ENCODE data around the gene GADL1.

The GADL1 gene

DNA sequence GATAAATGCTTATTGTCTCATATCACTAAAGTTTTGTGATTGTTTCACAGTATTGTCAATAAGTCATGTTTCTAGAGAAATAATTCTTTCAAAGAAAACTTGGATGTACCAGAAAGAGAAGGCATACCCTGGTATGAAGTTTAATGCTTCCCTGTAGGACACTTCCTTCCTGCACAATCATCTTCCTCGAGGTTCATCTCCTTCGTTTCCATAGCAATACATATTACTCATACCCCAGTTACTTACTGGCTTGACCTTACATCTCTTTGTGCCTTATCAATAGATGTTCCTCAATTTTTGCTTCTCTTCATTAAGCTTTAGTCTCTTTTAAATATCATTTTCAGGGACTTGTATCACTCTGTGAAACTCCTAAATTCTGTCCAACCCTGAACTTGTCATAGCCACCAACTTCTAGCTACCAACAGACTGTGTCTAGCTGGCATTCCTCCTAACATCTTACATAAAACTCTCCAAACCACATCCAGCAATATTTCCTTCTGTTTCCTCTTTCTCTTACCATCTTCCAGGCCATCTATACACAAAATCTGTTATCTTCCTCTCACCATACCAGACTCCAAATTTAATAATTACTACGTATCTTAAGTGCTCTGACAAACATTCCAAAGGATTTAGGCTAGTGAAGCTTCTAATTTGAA is 134.3 kb downstream of the GADL1 start:
- DNase-seq (ENCODE audit: low spot score) = peak; percentile 15

DNA sequence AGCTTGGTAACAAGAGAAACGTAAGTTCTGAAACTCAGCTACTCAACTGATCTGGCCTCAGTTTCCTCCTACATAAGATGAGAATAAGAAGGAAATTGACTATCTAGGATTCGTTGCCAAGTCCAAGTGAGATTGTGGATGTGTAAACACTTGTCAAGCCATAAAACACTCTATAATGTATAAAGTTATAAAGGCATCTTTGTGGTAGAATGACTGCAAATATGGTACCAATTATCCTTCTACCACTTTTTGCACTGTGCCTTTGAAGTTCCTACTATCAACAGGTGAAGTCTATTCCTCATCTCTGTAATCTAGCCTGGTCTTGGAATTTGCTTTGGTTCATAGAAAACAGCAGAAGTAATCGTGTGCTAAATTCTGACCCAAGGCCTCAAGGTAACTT is 138.2 kb downstream of the GADL1 start:
- no peak for DNase-seq (ENCODE audit: low spot score)

DNA sequence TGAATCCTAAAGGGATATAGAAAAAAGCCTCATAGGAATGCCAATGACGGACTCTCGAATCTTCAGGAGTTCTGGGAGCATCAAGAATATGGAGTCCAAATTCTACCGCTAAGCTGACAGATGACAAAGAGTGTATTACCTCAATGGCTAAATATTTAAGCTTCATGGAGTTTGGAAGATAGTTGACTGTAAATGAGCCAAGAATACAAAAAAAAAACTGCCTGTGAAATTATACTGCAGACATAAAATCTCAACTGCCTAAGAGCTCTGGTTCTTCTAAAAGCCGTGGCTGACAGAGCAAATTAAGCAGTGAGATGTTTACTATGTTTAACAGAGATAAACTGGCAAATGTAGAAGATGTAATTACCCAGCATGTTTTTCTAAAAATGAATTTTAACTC is 140.0 kb downstream of the GADL1 start:
- DNase-seq (ENCODE audit: low spot score) = no peak

DNA sequence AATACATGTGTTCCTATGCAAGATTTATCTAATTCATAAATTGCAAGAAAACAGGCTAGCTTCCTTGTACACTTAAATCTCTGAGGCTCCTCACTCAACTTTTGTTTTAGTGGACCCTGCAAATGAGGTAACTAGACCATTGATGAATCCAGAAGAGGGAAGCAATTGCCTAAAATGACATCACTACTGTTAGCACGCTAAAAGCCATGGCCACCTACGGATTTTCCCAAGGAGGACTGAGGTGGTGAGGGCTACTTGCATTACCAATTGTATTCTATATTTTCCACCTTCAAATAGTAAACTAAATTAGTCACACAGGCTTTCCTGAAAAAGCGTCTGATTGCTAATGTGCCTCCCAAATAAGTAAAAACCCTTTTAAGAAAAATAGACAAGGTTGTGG is 140.7 kb downstream of the GADL1 start:
- DNase-seq (ENCODE audit: low spot score) = no peak

DNA sequence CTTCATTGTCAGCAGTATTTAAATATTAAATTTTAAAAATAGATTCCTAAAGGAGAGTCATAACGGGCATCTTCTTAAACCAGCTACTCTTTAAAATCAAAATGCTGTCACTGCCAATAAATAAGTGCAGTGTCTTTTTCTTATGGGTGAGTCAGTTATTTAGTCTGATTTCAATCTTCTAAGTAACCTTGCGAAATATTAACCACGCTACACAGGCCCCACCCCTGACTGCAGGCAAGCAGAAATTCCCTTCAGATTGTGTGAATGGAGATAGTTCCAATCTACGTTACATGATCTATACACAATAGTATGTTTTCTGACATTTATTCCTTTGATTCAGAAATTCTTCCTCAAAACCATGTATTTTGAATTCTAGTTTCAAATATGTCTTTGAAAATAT is 141.5 kb downstream of the GADL1 start:
- peak; percentile 54 for DNase-seq (ENCODE audit: low spot score)

DNA sequence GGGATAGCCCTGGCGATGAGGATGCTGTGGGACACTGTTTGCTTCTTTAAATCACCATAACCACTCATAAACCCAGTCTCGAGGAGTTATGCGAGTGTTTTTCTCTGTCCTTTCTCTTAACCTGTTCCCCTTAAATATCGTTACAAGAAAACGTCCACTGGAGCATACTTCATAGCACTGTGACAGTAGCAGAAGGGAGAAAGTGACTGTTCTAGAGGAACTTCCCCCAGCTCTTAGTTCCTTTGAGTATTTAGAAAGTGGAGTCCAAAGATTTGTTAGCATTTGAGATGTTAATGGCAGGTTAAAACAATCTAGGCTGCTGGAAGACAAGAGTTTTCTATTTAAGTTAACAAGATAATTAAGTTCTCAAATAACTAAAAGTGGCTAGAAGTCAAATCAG is 142.0 kb downstream of the GADL1 start:
- DNase-seq (ENCODE audit: low spot score) = no peak

DNA sequence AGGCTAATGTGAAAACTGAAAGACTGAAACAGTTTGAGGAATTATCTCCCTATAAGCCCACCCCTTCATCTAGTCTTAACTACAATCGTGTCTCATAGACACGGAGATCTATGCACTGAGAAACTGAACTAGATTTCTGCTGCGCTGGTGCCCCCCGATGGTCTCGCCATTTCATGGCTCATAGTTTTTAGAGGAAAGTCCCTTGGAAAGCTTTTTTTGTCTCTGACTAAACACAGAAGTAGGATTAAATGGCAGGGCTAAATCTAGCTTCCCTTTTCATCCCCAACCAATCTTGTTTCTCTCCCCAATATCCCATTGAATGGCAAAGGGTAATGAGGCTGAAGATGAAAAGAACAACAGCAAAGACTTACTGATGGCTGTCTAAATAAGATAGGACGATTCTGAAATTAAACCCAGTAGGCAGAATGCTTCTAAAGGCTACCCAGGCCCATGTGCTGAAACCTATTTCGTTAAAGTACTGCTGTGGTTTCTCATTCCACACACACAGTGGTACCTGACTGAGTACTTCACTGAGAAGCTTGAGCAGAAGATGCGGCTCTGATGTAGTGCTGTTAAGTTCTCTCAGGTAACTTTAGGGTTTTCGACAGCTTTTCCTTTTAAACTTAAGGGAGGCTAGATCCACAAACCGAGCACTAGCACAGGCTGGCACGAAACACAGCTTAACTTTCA is 142.7 kb downstream of the GADL1 start:
- DNase-seq (ENCODE audit: low spot score) = no peak

DNA sequence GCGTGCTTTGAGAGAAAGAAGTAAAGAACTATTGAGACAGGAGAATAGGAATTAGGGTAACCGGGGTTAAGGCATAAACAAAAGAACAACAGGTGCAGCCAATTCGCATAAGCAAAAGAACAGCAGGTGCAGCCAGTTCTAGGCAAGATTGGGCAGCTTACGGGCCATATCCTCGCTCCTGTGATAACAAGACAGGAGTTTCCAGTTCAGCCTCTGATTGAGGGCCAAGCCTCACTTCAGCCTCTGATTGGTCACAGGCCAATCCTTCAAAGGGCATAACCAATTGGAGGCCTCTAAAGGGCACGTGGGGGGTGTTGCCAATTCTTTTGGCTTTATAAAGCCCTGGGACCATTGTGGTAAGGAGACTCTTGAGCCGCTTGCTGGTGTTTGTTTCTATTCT is 143.5 kb downstream of the GADL1 start:
- no peak for DNase-seq (ENCODE audit: low spot score)

DNA sequence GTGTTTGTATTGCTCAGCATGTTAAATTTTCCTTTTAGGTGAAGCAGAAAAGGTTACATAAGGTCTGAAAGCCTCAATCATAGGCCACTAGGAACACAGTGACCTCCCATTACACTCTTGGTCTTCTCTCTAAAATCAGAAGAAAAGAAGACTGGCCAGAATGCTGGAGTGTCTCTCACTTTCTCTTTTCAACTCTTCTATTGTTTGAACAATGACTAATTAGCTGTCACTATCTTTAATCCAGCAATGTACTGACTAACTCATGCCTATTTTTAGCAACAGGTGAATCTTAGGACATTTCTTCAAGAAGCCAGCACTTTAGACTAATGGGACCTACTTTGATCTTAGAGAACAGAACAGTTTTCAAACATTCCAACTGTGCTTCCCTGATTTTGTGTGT is 145.2 kb downstream of the GADL1 start:
- no peak for DNase-seq (ENCODE audit: low spot score)

DNA sequence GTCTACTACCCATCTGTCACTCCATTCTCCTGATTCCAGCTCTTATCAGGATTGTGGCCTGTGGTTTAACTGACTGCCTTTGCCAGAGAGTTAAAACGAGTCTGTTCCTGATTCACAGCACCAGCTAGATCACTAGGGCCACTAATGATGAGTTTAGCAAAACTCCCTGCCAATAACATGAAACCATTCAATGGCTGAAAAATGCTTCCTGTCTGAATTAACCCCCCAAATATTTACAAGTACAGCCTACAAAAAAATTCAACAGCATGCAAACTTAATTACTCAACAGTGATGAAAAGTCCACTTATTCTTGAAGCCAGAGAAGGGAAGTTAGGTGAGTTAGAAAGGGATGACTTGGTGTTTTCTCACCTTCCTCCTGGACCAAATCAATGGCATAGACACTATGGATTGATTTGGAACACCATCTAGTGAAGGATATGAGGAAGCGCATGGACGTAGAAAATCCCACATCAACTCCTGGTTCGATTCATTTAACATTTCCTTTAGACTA is 146.6 kb downstream of the GADL1 start:
- peak; percentile 29 for DNase-seq (ENCODE audit: low spot score)

DNA sequence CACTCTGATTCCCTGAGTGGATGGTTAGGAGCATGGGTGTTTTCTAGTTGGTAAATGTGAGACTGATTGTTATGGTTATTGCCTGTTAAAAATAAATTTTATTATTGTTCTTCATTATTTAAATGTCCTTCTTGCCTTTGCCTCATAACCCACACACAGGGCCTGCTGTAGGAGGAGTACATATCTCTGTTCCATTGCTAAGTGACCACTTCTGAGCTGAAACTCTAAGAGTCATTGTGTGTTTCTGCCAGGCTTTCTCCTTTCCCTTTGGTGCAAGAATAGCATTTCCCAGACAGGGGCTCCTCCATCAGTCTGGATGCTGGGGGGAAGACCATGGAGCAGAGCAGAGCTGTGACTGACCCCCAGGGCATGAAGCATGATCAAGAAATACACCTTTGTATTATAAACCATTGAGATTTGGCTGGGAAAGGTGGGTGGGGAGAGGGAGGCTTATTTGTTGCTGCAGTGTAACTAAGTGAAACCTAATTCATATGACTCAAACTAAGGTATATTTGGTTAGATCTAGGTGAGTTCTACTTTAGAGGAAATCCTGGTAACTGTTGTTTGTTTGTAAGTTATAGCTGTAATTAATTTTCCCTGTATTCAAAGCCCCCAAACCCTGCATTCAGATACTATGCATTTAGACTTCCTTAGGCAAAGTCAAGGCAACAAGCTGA is 150.7 kb downstream of the GADL1 start:
- no peak for DNase-seq (ENCODE audit: low spot score)

DNA sequence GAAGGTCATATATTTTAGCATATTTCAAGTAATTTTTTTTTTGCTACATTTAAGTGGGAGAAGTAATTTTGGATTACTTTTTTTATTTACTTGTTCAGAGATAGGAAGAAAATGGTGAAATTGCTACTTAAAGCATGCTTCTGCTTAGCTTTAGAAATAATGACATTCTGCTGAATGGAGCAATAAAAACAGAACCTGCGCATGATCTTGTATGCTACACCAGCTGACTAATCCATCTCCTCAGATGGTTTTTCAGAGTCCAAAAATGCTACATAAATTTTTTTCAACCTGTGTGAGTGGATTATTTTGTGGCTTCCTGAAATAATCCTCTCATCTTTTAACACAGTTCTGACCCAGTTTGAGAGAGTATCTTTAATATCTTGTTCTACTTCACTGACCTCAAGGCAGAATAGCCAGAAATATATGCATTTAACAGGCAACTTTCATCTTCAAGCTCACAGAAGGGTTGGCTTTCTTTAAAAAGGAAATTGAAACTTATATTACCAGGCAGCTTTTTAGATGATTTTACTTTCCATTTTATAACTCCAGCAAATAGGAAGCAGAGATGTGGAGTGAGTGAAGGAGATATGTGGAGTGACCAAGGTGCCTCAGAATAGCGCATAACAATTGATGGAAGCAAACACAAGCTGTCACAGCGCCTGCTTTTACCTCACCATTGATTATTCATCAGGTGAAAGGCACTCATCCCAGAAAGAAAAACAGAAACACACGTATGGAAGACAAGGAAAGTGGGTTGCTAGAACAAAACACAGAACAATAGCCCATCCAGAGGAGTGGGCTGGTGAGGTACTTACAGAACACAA is 151.5 kb downstream of the GADL1 start:
- DNase-seq (ENCODE audit: low spot score) = no peak

DNA sequence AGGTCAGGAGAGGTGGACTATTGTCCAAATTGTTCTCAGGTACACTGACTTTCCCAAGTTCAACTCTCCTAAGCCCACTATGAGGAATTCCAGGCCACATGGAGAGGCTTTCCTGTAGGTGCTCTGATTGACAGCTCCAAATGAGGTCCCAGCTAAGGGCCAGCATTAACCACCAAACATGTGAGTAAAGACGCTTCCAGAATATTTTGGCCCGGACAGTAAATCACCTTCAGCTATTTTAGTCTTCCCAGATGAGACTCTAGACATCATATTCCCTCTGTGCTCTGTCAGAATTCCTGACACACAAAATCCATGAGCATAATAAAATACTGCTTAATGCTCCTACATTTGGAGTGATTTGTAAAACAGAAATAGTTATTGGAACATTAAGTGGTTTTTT is 152.6 kb downstream of the GADL1 start:
- no peak for DNase-seq (ENCODE audit: low spot score)

DNA sequence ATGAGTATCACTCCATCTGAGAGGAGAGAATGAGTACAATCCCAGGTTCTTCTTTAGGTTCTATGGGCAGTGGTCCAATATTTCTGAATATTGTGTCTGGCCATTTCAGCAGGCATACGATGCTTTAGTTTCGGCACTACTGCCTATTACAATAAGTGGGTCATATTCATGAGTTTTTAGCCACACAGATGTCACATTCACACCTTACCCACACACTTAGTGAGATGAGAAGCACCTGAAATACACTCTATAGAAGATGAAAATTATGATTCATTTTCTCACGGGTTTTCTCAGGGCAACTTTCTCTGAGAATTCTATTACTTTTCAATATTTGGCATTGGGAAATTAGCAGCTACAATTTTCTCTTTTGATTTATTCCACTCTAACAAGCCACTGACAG is 155.9 kb downstream of the GADL1 start:
- no peak for DNase-seq (ENCODE audit: low spot score)

DNA sequence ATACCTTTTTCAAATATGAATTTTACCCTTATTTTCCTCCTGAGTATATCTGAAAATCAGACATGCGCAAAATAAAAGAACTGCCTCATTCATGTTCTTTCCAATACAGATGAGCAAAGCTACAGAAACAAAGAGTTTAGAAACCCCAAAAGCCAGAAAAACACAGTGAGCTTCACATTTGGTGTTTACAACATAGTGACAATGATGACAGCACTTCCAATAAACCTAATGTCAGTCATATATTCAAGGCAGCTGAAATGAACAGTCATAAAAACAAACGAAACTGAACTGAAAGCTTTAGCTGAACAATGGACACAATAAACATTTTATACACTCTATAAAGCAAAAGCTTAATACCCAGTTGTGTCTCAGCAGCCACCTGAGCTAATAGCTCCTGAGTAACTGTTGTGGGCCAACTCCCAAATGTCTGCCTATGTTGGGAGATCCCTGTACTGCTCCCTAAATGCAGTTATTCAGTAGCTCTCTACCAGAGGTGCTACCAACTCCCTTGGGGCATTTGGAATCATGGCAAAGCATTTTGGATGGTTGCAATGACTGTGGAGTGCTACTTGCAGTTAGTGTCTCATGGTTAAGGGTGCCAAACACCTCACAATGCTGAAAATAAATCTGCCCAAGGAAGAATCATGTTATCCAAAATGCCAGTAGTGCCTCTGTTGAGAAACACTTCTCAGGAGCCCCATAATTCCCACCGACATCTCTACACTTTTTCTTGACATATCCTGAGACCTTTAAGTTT is 156.5 kb downstream of the GADL1 start:
- no peak for DNase-seq (ENCODE audit: low spot score)

DNA sequence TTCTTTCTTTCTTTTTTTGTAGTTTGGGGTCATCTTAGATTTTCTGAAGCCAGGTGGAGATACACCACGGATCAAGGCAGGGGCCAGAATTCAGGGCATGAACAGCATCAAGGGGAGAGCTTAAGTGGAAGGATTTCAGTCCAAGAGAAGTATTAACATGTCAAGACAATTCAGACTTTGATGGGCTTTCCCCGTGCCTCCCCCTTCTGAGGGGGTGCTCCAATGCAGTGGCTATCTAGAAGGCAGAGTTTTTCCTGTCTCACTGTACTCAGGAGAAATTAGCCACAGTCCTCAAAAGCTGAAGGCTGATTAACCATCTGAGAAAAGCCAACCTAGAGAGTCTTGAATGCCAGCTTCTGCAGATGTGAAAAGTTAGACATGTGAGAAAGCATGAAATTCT is 160.8 kb downstream of the GADL1 start:
- no peak for DNase-seq (ENCODE audit: low spot score)

DNA sequence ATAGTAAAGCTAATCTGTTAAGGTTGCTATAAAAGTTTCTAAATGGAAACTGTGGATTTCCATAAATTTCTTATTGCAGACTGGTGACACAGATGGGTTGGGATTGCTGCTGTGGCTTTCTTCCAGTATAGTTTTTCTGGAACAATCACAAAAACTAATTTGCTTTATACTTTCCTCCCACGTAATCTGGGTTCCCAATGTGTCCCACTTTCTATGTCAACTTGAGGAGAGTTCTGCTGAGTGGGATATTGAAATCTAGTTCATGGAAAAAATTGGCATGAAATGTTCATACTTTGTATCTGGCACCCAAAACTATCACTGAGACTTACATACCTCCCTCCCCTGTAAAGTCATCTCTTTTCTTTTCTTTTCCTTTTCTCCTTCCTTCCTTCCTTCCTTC is 161.3 kb downstream of the GADL1 start:
- no peak for DNase-seq (ENCODE audit: low spot score)

DNA sequence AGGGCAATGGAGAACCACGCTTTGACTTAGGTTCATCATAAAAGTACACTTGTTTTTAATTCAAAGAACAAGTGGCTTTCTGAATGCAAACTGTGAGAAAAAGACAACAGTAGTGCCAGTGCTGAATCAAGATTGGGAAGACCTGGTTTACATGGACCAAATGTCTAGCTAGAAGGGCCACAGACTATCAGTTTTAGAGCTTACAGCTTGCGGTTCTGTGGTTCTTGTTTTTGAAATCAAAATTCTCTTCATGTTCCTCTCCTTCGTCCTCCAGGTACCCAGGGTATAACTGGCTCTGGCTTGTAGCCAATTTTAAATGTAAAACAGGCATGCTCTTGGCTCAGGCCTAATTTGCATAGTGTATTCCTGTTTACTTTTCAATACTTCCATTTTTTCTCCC is 163.5 kb downstream of the GADL1 start:
- DNase-seq (ENCODE audit: low spot score) = no peak

DNA sequence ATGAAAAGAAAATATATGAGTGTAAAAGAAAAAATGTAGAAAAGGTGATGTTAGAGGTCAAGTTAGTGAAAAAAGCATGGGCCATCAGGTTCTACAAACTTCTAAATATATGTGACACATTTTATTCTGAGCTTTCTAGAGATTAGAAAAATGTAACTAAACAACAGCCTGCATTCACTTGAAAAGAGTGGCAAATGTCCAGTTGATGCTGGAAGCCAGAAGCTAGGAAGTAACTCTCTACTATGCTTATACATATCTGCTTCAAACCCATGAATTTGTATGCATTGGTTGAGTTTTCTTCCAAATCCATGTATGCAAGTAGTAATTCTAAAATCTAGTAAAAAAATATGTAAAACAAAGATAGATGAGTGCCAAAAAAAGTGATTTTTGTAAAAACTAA is 164.5 kb downstream of the GADL1 start:
- DNase-seq (ENCODE audit: low spot score) = no peak

DNA sequence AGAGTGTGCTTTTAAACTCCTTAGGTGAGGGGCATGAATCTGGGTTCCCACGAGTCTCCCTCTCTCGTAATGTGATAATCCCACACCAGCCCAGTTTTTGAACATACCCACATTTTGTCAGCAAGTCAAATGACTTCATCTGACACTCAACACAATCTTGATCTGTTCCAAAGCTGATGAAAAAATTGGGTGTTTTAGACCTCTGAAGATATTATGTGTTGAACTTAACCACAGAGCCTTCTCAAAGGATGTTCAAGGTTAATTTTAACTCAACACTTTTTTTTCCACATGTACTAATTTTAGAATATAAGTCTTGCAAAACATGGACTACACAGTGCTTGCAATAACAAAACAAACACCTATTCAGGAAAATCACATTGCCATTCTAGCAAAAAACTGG is 164.9 kb downstream of the GADL1 start:
- no peak for DNase-seq (ENCODE audit: low spot score)

DNA sequence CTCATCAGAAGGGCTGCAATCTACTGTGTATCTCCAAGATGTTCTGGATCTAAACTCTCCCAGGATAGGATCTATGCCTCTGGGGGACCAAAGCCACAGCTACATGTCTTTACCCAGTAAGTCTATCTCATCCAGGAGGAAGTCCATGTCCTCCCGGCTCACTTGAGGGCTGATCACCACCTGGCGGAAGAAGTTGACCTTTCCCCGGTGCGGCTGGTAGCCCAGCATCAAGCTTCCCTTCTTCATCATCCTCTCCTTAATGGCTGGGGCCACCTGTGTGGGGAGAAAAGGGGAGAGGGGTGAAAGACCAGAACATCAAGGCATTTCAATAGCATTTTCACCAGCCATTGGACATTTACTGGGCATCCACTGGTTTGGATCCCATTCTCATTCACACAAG is 166.3 kb downstream of the GADL1 start:
- no peak for DNase-seq (ENCODE audit: low spot score)

DNA sequence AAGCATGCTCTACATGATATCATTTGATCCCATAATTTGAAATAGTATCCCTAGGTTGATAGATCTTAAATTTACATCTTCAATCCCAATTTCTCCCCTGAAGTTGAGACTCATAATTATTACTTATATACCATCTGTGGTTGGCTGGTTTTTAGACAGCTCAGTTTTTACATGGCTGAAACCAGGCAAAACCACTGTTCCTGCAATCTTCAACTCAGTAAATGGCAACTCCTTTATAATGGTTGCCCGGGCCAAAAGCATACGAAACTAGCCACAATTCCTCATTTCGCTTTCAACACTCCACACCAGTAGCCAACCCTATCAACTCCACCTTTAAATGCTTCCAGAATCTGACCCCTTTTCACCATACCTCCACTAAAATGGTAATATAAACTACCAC is 169.6 kb downstream of the GADL1 start:
- no peak for DNase-seq (ENCODE audit: low spot score)
